ENCODE measurements around the gene GRM8.
"Not testable (repeated sequence)": the region's sequence is repeated elsewhere in the genome, so short reads cannot be mapped to it uniquely, and the experiment has no call there.

GRCh38 chr7:126907657-126908056 is 345.1 kb downstream of the GRM8 start:
- TF ChIP-seq EZH2 (IDR thresholded peaks at IDR 0.05; ENCODE audit: low read length); CTCF (optimal IDR thresholded peaks at IDR 0.05 in 1 of 3, IDR thresholded peaks at IDR 0.05 in 1 of 3, conservative IDR thresholded peaks at IDR 0.05 in 1 of 3; ENCODE audit: extremely low read depth in 1 of 3, insufficient read depth in 2 of 3, low read length in 3 of 3): not testable (repeated sequence)
